PC-9 (cell line): Measurements from ENCODE around the gene HS3ST4. TPM values are rescaled to one million over a fixed set of nuclear protein-coding genes. Genes with fewer than 3 reads are reported as not detected.

Experiments used
- BruUV-seq: library from RNA; stranded (reverse); fragments of 400-500 nt; replicated peaks from 2 replicates; lab custom pipeline; 2021; lab: Mats Ljungman, UMichigan
- CTCF ChIA-PET: fragments of 300-600 bp; sonication (Branson Sonifier 250); formaldehyde crosslinking; loops from one replicate; lab custom pipeline; 2022; ENCODE audit warnings: antibody characterized with exemption; lab: Charles Lee
- POLR2A ChIA-PET: fragments of 300-600 bp; sonication (Branson Sonifier 250); formaldehyde crosslinking; loops from one replicate; lab custom pipeline; 2022; ENCODE audit warnings: antibody characterized with exemption; ENCODE audit not compliant: unreplicated experiment; lab: Charles Lee
- DNase-seq, 2 experiments: peaks; one replicate each; pipeline versions ENCODE4 v3.0.0 to v3.0.0-alpha.2; 2015 to 2022; ENCODE audit warnings: mixed read lengths in 1 of 2
- H2AFZ ChIP-seq: fragments of 200-600 bp; sonication (generic); 2 replicates; pipeline ENCODE4 v1.8.1; 2017; ENCODE audit warnings: antibody characterized with exemption
- H3F3A ChIP-seq: fragments of 200-600 bp; sonication (generic); 2 replicates; pipeline ENCODE4 v1.8.1; 2017; ENCODE audit warnings: antibody characterized with exemption, mild to moderate bottlenecking, low read depth; ENCODE audit not compliant: insufficient read depth
- H3K27ac ChIP-seq: fragments of 200-600 bp; sonication (generic); 2 replicates; pipeline ENCODE4 v1.6.1; 2016; ENCODE audit warnings: mixed run types
- H3K27me3 ChIP-seq: fragments of 200-600 bp; sonication (generic); 2 replicates; pipeline ENCODE4 v1.6.1; 2016; ENCODE audit warnings: low read depth, mixed run types; ENCODE audit not compliant: insufficient read depth
- H3K36me3 ChIP-seq: fragments of 200-600 bp; sonication (generic); 2 replicates; pipeline ENCODE4 v1.6.1; 2016; ENCODE audit warnings: low read depth, mixed run types
- H3K4me1 ChIP-seq: fragments of 200-600 bp; sonication (generic); replicated peaks from 2 replicates; pipeline ENCODE4 v1.6.1; 2016; ENCODE audit warnings: mixed run types; ENCODE audit not compliant: insufficient read depth
- H3K4me2 ChIP-seq: fragments of 200-600 bp; sonication (generic); 2 replicates; pipeline ENCODE4 v1.6.1; 2017; ENCODE audit warnings: mixed run types
- H3K4me3 ChIP-seq: fragments of 200-600 bp; sonication (generic); 2 replicates; pipeline ENCODE4 v1.6.1; 2016; ENCODE audit warnings: mixed run types
- H3K79me2 ChIP-seq: fragments of 200-600 bp; sonication (generic); 2 replicates; pipeline ENCODE4 v1.6.1; 2017; ENCODE audit warnings: low read depth, mixed run types
- H3K9me2 ChIP-seq: fragments of 200-600 bp; sonication (generic); 2 replicates; pipeline ENCODE4 v1.8.1; 2017; ENCODE audit warnings: mild to moderate bottlenecking; ENCODE audit not compliant: insufficient read depth
- H3K9me3 ChIP-seq: fragments of 200-600 bp; sonication (generic); 2 replicates; pipeline ENCODE4 v1.8.1; 2016; ENCODE audit warnings: low read depth; ENCODE audit not compliant: insufficient read depth
- H4K20me1 ChIP-seq: fragments of 200-600 bp; sonication (generic); 2 replicates; pipeline ENCODE4 v1.8.1; 2017; ENCODE audit not compliant: insufficient read depth
- EZH2 ChIP-seq: fragments of 200-600 bp; sonication (generic); IDR thresholded peaks from 2 replicates; pipeline ENCODE4 v1.8.0; 2017; ENCODE audit warnings: antibody characterized with exemption, low read depth
- intact Hi-C: fragments of 100-400 bp; cut with micrococcal nuclease; formaldehyde crosslinking; loops from one replicate; pipeline ENCODE4 v1.10.0; 2022; ENCODE audit not compliant: unreplicated experiment
- total RNA-seq: library from RNA; stranded (reverse); gene quantifications from 2 replicates; pipeline ENCODE4 v1.2.3, GENCODE V29; 2021
- TF ChIP-seq, protein P1 (sequence below): fragments of 200-600 bp; sonication (generic); conservative IDR thresholded peaks from 2 replicates; pipeline ENCODE4 v1.6.1; 2017; ENCODE audit warnings: mixed run types, antibody characterized with exemption, mild to moderate bottlenecking, moderate library complexity

Gene HS3ST4
- total RNA-seq, 1 experiment from 2014 or later = not detected

DNA sequence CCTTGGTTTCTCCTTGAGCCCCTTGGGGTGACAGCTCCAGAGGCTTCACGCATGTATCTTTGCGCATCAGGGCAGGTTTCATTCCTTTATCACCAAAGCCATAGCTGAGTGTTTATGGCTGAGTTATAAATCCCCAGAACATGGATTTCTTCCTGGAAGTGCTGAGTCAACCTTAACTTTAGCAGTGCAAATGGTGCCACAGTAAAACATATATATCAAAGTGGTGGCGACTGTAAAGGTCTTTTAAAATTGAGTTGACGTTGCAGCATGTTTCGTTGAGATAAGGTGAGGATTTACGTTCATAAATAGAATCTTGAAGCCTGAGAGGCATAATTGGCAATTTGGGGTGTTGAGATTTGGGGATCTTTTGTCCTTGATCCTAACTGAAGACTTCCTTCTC, 214.1 kb downstream of the HS3ST4 start:
- ChIA-PET CTCF (no interaction called here), POLR2A (no interaction called here)
- Histone ChIP-seq H3K9me3 (no peaks in the 10 kb centered on the region), H3K36me3 (no peaks in the 10 kb centered on the region), H3K4me3 (no peak overlapping the region), H3K27ac (no peak overlapping the region), H3K79me2 (no peaks in the 10 kb centered on the region), H4K20me1 (no peaks in the 10 kb centered on the region), H3K4me1 (no peaks in the 10 kb centered on the region), H3K27me3 (peaks cover 9% of the 10 kb centered on the region; the same call in 1 of the 2 replicates), H3F3A (no peaks in the 10 kb centered on the region), H3K9me2 (no peaks in the 10 kb centered on the region), H2AFZ (no peak overlapping the region), H3K4me2 (no peak overlapping the region)
- no peak for DNase-seq
- TF ChIP-seq, protein P1, sequence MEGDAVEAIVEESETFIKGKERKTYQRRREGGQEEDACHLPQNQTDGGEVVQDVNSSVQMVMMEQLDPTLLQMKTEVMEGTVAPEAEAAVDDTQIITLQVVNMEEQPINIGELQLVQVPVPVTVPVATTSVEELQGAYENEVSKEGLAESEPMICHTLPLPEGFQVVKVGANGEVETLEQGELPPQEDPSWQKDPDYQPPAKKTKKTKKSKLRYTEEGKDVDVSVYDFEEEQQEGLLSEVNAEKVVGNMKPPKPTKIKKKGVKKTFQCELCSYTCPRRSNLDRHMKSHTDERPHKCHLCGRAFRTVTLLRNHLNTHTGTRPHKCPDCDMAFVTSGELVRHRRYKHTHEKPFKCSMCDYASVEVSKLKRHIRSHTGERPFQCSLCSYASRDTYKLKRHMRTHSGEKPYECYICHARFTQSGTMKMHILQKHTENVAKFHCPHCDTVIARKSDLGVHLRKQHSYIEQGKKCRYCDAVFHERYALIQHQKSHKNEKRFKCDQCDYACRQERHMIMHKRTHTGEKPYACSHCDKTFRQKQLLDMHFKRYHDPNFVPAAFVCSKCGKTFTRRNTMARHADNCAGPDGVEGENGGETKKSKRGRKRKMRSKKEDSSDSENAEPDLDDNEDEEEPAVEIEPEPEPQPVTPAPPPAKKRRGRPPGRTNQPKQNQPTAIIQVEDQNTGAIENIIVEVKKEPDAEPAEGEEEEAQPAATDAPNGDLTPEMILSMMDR = no peak
- TF ChIP-seq EZH2 = no peak
- no TSS peak for BruUV-seq
- intact Hi-C loops = no loop called here

DNA sequence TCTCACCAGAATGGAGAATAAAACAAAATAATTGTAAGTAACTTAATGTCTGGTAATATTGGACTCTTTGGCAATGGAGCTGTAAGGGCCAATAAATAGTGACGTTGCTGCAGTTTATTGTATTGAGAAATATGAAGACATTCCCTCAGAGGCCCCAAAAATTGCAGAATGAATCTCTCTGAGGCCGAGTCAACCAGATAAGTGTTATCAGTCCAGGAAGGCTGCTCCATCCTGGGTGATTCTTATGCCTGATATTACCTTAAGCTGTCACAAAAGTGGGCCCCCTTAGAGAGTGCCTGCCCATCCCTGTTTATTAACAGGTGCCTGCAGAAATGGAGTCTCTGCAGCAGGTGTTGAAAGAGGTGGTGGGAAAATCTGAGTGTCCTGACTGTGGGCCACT, 219.2 kb downstream of the HS3ST4 start:
- ChIA-PET CTCF (no interaction called here), POLR2A (no interaction called here)
- Histone ChIP-seq H3K9me3 (no peaks in the 10 kb centered on the region), H3K9me2 (no peaks in the 10 kb centered on the region), H3F3A (no peaks in the 10 kb centered on the region), H3K4me1 (no peaks in the 10 kb centered on the region), H3K27me3 (peaks cover 22% of the 10 kb centered on the region; the same call in 1 of the 2 replicates), H3K4me2 (no peak overlapping the region), H3K36me3 (no peaks in the 10 kb centered on the region), H3K27ac (no peak overlapping the region), H3K79me2 (no peaks in the 10 kb centered on the region), H4K20me1 (no peaks in the 10 kb centered on the region), H3K4me3 (no peak overlapping the region), H2AFZ (no peak overlapping the region)
- no peak for TF ChIP-seq EZH2
- TF ChIP-seq, protein P1 = no peak
- DNase-seq = no peak
- intact Hi-C loops = no loop called here
- no TSS peak for BruUV-seq

GRCh38 chr16:25912321-25912720, 220.6 kb downstream of the HS3ST4 start:
- H3K27me3 ChIP-seq = peaks cover 20% of the 10 kb centered on the region; the same call in 1 of the 2 replicates
- H3K4me3 ChIP-seq = no peak overlapping the region
- no peaks in the 10 kb centered on the region for H3K9me2 ChIP-seq
- TF ChIP-seq EZH2 = no peak
- TF ChIP-seq, protein P1 = no peak
- no peaks in the 10 kb centered on the region for H3K36me3 ChIP-seq
- BruUV-seq = no TSS peak
- no peaks in the 10 kb centered on the region for H3K79me2 ChIP-seq
- no peaks in the 10 kb centered on the region for H3K9me3 ChIP-seq
- intact Hi-C loops = no loop called here
- H3K27ac ChIP-seq = no peak overlapping the region
- no peaks in the 10 kb centered on the region for H3K4me1 ChIP-seq
- DNase-seq = no peak
- no peaks in the 10 kb centered on the region for H3F3A ChIP-seq
- no peak overlapping the region for H2AFZ ChIP-seq
- CTCF ChIA-PET = no interaction called here
- POLR2A ChIA-PET = no interaction called here
- no peak overlapping the region for H3K4me2 ChIP-seq
- no peaks in the 10 kb centered on the region for H4K20me1 ChIP-seq
